22Rv1 (cell line): Measurements from ENCODE around the gene NOLC1.

Experiments
- H3K27ac ChIP-seq: fragments of 450-650 bp; 2 replicates; pipeline ENCODE4 v1.5.1; 2017
- ZFX ChIP-seq: fragments of 450-650 bp; IDR thresholded peaks from 2 replicates; pipeline ENCODE4 v1.6.1; 2017; ENCODE audit warnings: antibody characterized with exemption, borderline replicate concordance
- TF ChIP-seq, protein P1 (sequence below): fragments of 450-650 bp; IDR thresholded peaks from 2 replicates; pipeline ENCODE4 v1.5.1; 2017; ENCODE audit warnings: mild to moderate bottlenecking

The NOLC1 gene

DNA sequence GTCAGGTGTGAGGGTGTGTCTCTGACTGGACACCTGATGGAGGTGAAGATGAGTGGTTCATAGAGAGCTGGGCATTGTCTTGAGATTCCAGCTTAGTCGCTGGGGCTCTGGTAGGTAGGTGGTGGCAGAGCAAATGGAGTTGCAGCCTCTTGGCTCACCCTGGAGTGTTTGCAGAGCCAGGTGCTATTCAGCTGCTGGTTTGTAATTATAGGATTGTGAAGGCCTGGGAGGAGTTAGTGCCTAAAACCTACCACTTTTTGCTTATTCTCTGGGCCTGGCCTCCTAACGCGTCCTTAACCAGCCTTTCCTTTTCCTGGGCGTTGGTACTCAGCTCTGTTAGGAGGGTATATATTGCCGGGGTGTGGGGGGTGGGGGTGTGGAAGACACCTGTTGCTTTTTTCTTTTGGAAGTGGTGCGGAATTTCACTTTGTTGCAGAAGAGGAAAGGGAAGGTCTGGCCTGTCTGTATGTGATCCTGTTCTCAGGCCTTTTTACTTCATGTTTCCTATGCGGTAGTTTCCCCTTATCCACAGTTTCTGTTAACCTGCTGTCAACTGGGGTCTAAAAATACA, 16.1 kb upstream of the NOLC1 start:
- H3K27ac ChIP-seq = no peak overlapping the region
- TF ChIP-seq ZFX = no peak
- TF ChIP-seq, protein P1, sequence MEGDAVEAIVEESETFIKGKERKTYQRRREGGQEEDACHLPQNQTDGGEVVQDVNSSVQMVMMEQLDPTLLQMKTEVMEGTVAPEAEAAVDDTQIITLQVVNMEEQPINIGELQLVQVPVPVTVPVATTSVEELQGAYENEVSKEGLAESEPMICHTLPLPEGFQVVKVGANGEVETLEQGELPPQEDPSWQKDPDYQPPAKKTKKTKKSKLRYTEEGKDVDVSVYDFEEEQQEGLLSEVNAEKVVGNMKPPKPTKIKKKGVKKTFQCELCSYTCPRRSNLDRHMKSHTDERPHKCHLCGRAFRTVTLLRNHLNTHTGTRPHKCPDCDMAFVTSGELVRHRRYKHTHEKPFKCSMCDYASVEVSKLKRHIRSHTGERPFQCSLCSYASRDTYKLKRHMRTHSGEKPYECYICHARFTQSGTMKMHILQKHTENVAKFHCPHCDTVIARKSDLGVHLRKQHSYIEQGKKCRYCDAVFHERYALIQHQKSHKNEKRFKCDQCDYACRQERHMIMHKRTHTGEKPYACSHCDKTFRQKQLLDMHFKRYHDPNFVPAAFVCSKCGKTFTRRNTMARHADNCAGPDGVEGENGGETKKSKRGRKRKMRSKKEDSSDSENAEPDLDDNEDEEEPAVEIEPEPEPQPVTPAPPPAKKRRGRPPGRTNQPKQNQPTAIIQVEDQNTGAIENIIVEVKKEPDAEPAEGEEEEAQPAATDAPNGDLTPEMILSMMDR = no peak

- TF ChIP-seq ZFX = no peak
- TF ChIP-seq, protein P1 = no peak
Observed at GRCh38 chr10:102139281-102140110, 12.7 kb upstream of the NOLC1 start.

DNA sequence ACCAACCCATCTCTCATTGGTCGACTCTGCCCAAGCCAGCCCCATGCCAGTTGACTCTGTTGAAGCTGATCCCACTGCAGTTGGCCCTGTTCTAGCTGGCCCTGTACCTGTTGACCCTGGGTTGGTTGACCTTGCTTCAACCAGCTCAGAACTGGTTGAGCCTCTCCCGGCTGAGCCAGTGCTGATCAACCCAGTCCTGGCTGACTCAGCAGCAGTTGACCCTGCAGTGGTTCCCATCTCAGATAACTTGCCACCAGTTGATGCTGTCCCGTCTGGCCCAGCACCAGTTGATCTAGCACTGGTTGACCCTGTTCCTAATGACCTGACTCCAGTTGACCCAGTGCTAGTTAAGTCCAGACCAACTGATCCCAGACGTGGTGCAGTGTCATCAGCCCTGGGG, 12.0 kb upstream of the NOLC1 start:
- H3K27ac ChIP-seq = no peak overlapping the region

More at GRCh38 chr10:102139281-102140110, 12.7 kb upstream of the NOLC1 start:
- no peak overlapping the region for H3K27ac ChIP-seq

GRCh38 chr10:102140913-102141540, 11.2 kb upstream of the NOLC1 start:
- TF ChIP-seq, protein P1 = no peak
- no peak for TF ChIP-seq ZFX
- no peak overlapping the region for H3K27ac ChIP-seq

More for the DNA sequence above, 12.0 kb upstream of the NOLC1 start:
- no peak for TF ChIP-seq ZFX
- TF ChIP-seq, protein P1 = no peak

DNA sequence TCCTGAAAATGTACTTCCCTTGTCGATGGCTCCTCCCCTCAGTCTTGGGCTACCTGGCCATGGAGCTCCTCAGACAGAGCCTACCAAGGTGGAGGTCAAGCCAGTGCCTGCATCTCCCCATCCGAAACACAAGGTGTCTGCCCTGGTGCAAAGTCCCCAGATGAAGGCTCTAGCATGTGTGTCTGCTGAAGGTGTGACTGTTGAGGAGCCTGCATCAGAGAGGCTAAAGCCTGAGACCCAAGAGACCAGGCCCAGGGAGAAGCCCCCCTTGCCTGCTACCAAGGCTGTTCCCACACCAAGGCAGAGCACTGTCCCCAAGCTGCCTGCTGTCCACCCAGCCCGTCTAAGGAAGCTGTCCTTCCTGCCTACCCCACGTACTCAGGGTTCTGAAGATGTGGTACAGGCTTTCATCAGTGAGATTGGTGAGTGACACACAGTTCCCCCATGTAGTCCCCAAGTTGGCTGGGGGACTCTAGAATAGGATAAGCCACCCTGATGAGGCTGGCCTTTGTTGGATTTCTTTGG, 10.5 kb upstream of the NOLC1 start:
- no peak overlapping the region for H3K27ac ChIP-seq
- TF ChIP-seq ZFX = no peak
- TF ChIP-seq, protein P1 = no peak

- H3K27ac ChIP-seq = no peak overlapping the region
- no peak for TF ChIP-seq ZFX
- TF ChIP-seq, protein P1 = no peak
Observed at GRCh38 chr10:102146971-102147428, 5.2 kb upstream of the NOLC1 start.
